Measurements from ENCODE around the gene CRX. TPM values are rescaled to one million over a fixed set of nuclear protein-coding genes. Genes with fewer than 3 reads are reported as not detected.

CRX gene
- total RNA-seq, 1 experiment from 2014 or later = not detected

- TF ChIP-seq, protein P1, sequence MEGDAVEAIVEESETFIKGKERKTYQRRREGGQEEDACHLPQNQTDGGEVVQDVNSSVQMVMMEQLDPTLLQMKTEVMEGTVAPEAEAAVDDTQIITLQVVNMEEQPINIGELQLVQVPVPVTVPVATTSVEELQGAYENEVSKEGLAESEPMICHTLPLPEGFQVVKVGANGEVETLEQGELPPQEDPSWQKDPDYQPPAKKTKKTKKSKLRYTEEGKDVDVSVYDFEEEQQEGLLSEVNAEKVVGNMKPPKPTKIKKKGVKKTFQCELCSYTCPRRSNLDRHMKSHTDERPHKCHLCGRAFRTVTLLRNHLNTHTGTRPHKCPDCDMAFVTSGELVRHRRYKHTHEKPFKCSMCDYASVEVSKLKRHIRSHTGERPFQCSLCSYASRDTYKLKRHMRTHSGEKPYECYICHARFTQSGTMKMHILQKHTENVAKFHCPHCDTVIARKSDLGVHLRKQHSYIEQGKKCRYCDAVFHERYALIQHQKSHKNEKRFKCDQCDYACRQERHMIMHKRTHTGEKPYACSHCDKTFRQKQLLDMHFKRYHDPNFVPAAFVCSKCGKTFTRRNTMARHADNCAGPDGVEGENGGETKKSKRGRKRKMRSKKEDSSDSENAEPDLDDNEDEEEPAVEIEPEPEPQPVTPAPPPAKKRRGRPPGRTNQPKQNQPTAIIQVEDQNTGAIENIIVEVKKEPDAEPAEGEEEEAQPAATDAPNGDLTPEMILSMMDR (IDR thresholded peaks at IDR 0.05) = no peak
- TF ChIP-seq SIN3A (IDR thresholded peaks at IDR 0.05; ENCODE audit: borderline replicate concordance, insufficient read depth, low read depth, low read length) (no peak), TCF7L2 (IDR thresholded peaks at IDR 0.05; ENCODE audit: low read depth, low read length) (no peak), POLR2AphosphoS5 (IDR thresholded peaks at IDR 0.05; ENCODE audit: low read depth, low read length) (no peak)
- TF ChIP-seq, protein P2, sequence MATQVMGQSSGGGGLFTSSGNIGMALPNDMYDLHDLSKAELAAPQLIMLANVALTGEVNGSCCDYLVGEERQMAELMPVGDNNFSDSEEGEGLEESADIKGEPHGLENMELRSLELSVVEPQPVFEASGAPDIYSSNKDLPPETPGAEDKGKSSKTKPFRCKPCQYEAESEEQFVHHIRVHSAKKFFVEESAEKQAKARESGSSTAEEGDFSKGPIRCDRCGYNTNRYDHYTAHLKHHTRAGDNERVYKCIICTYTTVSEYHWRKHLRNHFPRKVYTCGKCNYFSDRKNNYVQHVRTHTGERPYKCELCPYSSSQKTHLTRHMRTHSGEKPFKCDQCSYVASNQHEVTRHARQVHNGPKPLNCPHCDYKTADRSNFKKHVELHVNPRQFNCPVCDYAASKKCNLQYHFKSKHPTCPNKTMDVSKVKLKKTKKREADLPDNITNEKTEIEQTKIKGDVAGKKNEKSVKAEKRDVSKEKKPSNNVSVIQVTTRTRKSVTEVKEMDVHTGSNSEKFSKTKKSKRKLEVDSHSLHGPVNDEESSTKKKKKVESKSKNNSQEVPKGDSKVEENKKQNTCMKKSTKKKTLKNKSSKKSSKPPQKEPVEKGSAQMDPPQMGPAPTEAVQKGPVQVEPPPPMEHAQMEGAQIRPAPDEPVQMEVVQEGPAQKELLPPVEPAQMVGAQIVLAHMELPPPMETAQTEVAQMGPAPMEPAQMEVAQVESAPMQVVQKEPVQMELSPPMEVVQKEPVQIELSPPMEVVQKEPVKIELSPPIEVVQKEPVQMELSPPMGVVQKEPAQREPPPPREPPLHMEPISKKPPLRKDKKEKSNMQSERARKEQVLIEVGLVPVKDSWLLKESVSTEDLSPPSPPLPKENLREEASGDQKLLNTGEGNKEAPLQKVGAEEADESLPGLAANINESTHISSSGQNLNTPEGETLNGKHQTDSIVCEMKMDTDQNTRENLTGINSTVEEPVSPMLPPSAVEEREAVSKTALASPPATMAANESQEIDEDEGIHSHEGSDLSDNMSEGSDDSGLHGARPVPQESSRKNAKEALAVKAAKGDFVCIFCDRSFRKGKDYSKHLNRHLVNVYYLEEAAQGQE (IDR thresholded peaks at IDR 0.05; ENCODE audit: insufficient read depth in 1 of 2, low read depth in 2 of 2, low read length in 1 of 2) = no peak
- CTCF ChIA-PET = no interaction called here
- intact Hi-C loops (cut with micrococcal nuclease; ENCODE audit: unreplicated experiment) (no loop called here), in situ Hi-C loops (cut with HindIII; ENCODE audit: low pct_unique_long_range_greater_than_20kb, low sequenced_read_pairs) (no loop called here)
- DNase-seq (ENCODE audit: low read depth, low spot score) (no peak), ATAC-seq (no peak)
- H3K4me1 ChIP-seq (ENCODE audit: control insufficient read depth, insufficient read depth, low read length) = no peaks in the 10 kb centered on the region
- no peaks in the 10 kb centered on the region for H3K27me3 ChIP-seq (ENCODE audit: control insufficient read depth, insufficient read depth, low read length)
- POLR2A ChIA-PET = no interaction called here
- H3K9me3 ChIP-seq (ENCODE audit: control insufficient read depth, insufficient read depth, low read depth, low read length) = no peaks in the 10 kb centered on the region
- BruUV-seq (replicated peaks) = no TSS peak
- H3K27ac ChIP-seq (ENCODE audit: low read length) = no peak overlapping the region
- H3K36me3 ChIP-seq (ENCODE audit: control insufficient read depth, insufficient read depth, low read length) = no peaks in the 10 kb centered on the region
- H3K4me3 ChIP-seq (ENCODE audit: low read depth in 2 of 2, low read length in 2 of 2) = no peak overlapping the region
These were observed 69.8 kb downstream of the CRX start for GRCh38 chr19:47891622-47891922.

GRCh38 chr19:47891923-47892666 is 70.4 kb downstream of the CRX start:
- H3K27ac ChIP-seq (ENCODE audit: low read length) = no peak overlapping the region
- DNase-seq (ENCODE audit: low read depth, low spot score) (no peak), ATAC-seq (no peak)
- intact Hi-C loops (cut with micrococcal nuclease; ENCODE audit: unreplicated experiment) = no loop called here
- no peaks in the 10 kb centered on the region for H3K4me1 ChIP-seq (ENCODE audit: control insufficient read depth, insufficient read depth, low read length)
- in situ Hi-C loops (cut with HindIII; ENCODE audit: low pct_unique_long_range_greater_than_20kb, low sequenced_read_pairs) = no loop called here
- ChIA-PET POLR2A (interaction anchor here (0.7 kb wide), 1 partner anchor 53 kb away, joined by 3 read pairs; no protein-coding TSS in a partner anchor), CTCF (no interaction called here)
- H3K36me3 ChIP-seq (ENCODE audit: control insufficient read depth, insufficient read depth, low read length) = no peaks in the 10 kb centered on the region
- H3K27me3 ChIP-seq (ENCODE audit: control insufficient read depth, insufficient read depth, low read length) = no peaks in the 10 kb centered on the region
- TF ChIP-seq, protein P2 (IDR thresholded peaks at IDR 0.05; ENCODE audit: insufficient read depth in 1 of 2, low read depth in 2 of 2, low read length in 1 of 2) = no peak
- TF ChIP-seq TCF7L2 (IDR thresholded peaks at IDR 0.05; ENCODE audit: low read depth, low read length) (no peak), POLR2AphosphoS5 (IDR thresholded peaks at IDR 0.05; ENCODE audit: low read depth, low read length) (no peak), SIN3A (IDR thresholded peaks at IDR 0.05; ENCODE audit: borderline replicate concordance, insufficient read depth, low read depth, low read length) (no peak)
- TF ChIP-seq, protein P1 (IDR thresholded peaks at IDR 0.05) = no peak
- no peaks in the 10 kb centered on the region for H3K9me3 ChIP-seq (ENCODE audit: control insufficient read depth, insufficient read depth, low read depth, low read length)
- no TSS peak for BruUV-seq (replicated peaks)
- H3K4me3 ChIP-seq (ENCODE audit: low read depth in 2 of 2, low read length in 2 of 2) = no peak overlapping the region
